Measurements from ENCODE around the gene SMG5. TPM values are rescaled to one million over a fixed set of nuclear protein-coding genes. Genes with fewer than 3 reads are reported as not detected.
"Not testable (repeated sequence)": the region's sequence is repeated elsewhere in the genome, so short reads cannot be mapped to it uniquely, and the experiment has no call there.

SMG5 gene
- polyA plus RNA-seq: 10 to 100 TPM in 1 of 3 donors, 1 to 10 TPM in 2; 3.8 to 29.4 (median 8.5) TPM

- Mint-ChIP-seq H3K27ac (peak within 1 kb of the TSS; percentile 89 to 98 (median 93)), H3K4me1 (peaks cover 29 to 48% of the 10 kb centered on the region in 2 donors), H3K9me3 (no peaks in the 10 kb centered on the region), H3K36me3 (peaks cover 7 to 11% (median 7%) of the 10 kb centered on the region in 3 donors), H3K27me3 (ENCODE audit: low read depth in 3 of 3) (peaks cover 4 to 10% (median 6%) of the 10 kb centered on the region in 3 donors), H3K4me3 (peak within 1 kb of the TSS; percentile 95 to 99 (median 95))
- DNase-seq: peak; percentile 96 to 97 (median 97)
Observed at GRCh38 chr1:156282479-156283222, at the start of gene SMG5. Gene SMG5, minus strand, starts transcription at chr1:156282825. Its CDS starts 145 bp downstream, at chr1:156282680.

DNA sequence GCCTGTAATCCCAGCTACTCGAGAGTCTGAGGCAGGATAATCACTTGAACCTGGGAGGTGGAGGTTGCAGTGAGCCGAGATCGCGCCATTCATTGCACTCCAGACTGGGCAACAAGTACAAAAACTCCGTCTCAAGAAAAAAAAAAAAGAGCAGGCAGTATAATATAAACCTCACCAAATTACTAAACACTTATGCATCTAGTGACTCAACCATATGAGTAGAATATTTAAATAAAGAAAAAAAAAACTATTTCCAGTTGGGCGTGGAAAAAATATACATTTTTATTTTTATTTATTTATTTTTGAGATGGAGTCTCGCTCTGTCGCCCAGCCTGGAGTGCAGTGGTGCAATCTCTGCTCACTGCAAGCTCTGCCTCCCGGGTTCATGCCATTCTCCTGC lies 40.6 kb upstream of the SMG5 start:
- not testable (repeated sequence) for H3K4me3 Mint-ChIP-seq, DNase-seq, H3K9me3 Mint-ChIP-seq

GRCh38 chr1:156320560-156320959 lies 37.9 kb upstream of the SMG5 start:
- no peak for DNase-seq
- Mint-ChIP-seq H3K27ac (no peak overlapping the region), H3K27me3 (ENCODE audit: low read depth in 3 of 3) (no peaks in the 10 kb centered on the region), H3K4me1 (no peaks in the 10 kb centered on the region), H3K9me3 (no peaks in the 10 kb centered on the region), H3K36me3 (peaks cover 21 to 40% (median 27%) of the 10 kb centered on the region in 3 donors), H3K4me3 (no peak overlapping the region)

More for the DNA sequence above, 40.6 kb upstream of the SMG5 start:
- H3K27me3 Mint-ChIP-seq (ENCODE audit: low read depth in 3 of 3); H3K27ac Mint-ChIP-seq; H3K4me1 Mint-ChIP-seq: not testable (repeated sequence)
- peaks cover 11 to 22% (median 14%) of the 10 kb centered on the region in 3 donors for H3K36me3 Mint-ChIP-seq

GRCh38 chr1:156319664-156320063 lies 37.0 kb upstream of the SMG5 start:
- Mint-ChIP-seq H3K36me3 (peaks cover 17 to 40% (median 23%) of the 10 kb centered on the region in 3 donors), H3K4me3 (no peak overlapping the region), H3K9me3 (no peaks in the 10 kb centered on the region), H3K27ac (no peak overlapping the region), H3K4me1 (no peaks in the 10 kb centered on the region), H3K27me3 (ENCODE audit: low read depth in 3 of 3) (no peaks in the 10 kb centered on the region)
- peak in 1 of 3 donors; percentile 20 for DNase-seq

DNA sequence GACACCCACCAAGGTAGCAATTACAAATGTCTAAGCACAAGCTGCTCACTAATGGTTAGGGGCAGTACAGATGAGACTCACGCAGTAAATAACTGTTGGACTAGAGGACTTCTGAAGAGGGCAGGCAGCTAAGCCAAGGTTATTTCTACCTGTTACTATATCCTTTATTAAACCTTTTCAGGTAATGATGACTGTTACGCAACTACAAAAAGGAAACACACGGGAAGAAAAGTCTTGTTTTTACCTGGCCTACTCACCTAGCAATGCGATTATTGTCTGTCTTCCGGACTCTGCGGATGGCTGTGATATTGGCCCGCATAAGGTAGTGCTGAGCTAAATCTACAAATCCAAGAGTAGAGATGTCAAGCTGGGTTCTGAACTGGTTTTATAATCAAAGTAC lies 34.3 kb upstream of the SMG5 start:
- no peak overlapping the region for H3K27ac Mint-ChIP-seq

GRCh38 chr1:156310962-156311361 lies 28.3 kb upstream of the SMG5 start:
- Mint-ChIP-seq H3K27me3 (ENCODE audit: low read depth in 3 of 3) (peaks cover 0 to 1% (median under 1%) of the 10 kb centered on the region in 3 donors), H3K27ac (no peak overlapping the region), H3K9me3 (no peaks in the 10 kb centered on the region), H3K4me1 (no peaks in the 10 kb centered on the region), H3K4me3 (no peak overlapping the region), H3K36me3 (peaks cover 11 to 44% (median 16%) of the 10 kb centered on the region in 3 donors)
- DNase-seq: no peak

More for the DNA sequence above, 34.3 kb upstream of the SMG5 start:
- Mint-ChIP-seq H3K4me1 (no peaks in the 10 kb centered on the region), H3K27me3 (ENCODE audit: low read depth in 3 of 3) (no peaks in the 10 kb centered on the region), H3K9me3 (no peaks in the 10 kb centered on the region), H3K36me3 (peaks cover 21 to 44% (median 23%) of the 10 kb centered on the region in 3 donors), H3K4me3 (no peak overlapping the region)
- DNase-seq: no peak

- Mint-ChIP-seq H3K27ac (peak overlapping the region in 2 of 6 donors; percentile 10 to 54), H3K4me1 (no peaks in the 10 kb centered on the region), H3K27me3 (ENCODE audit: low read depth in 3 of 3) (peaks cover 0 to 1% (median 1%) of the 10 kb centered on the region in 3 donors), H3K9me3 (no peaks in the 10 kb centered on the region), H3K36me3 (peaks cover 11 to 31% (median 18%) of the 10 kb centered on the region in 3 donors), H3K4me3 (no peak overlapping the region)
- no peak for DNase-seq
Observed at GRCh38 chr1:156308078-156308477, 25.5 kb upstream of the SMG5 start.

DNA sequence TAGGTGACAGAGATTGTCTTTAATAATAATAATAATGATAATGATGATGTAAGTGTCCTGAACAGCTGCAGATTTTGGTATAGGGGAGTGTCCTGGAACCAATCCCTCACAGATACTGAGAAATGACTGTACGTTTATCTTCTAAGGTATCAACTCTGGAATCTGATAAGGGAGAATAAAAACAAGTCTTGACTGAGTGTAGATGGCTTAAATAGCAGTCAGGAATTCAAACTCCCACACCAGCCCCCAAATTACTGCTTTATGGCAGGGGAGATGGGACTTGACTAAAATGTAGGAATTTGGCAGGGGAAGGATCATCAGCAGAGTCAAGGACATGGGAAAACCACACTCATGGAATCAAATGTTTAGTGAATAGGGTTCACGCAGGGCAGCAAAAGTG lies 22.6 kb upstream of the SMG5 start:
- Mint-ChIP-seq H3K36me3 (peaks cover 6 to 18% (median 14%) of the 10 kb centered on the region in 3 donors), H3K9me3 (no peaks in the 10 kb centered on the region), H3K4me1 (no peaks in the 10 kb centered on the region), H3K27me3 (ENCODE audit: low read depth in 3 of 3) (peaks cover 0 to 1% (median 1%) of the 10 kb centered on the region in 3 donors), H3K27ac (no peak overlapping the region), H3K4me3 (no peak overlapping the region)
- DNase-seq: no peak

DNA sequence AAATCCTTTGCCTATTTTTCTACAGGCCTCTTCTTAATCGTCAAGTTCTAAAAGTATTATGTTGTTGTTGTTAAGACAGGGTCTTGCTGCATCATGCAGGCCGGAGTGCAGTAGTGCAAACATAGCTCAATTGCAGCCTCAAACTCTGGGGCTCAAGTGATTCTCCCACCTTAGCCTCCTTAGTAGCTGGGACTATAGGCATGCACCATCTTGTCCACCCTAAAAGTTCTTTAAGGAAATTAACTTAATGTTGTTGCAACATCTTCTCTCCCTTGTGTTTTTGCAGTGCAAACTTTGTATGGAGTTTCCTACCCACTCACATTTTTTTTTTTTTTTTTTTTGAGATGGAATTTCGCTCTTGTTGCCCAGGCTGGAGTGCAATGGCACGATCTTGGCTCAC lies 20.6 kb upstream of the SMG5 start:
- Mint-ChIP-seq H3K27ac (no peak overlapping the region), H3K36me3 (peaks cover 6 to 10% (median 7%) of the 10 kb centered on the region in 3 donors), H3K27me3 (ENCODE audit: low read depth in 3 of 3) (peaks cover 0 to 1% (median 1%) of the 10 kb centered on the region in 3 donors), H3K4me1 (no peaks in the 10 kb centered on the region), H3K9me3 (no peaks in the 10 kb centered on the region), H3K4me3 (no peak overlapping the region)
- DNase-seq: no peak

GRCh38 chr1:156298852-156299357 lies 16.3 kb upstream of the SMG5 start, which contains the start of gene VHLL:
Gene VHLL, minus strand, starts transcription at chr1:156299307. Its CDS starts 118 bp downstream, at chr1:156299189.
- Mint-ChIP-seq H3K27me3 (ENCODE audit: low read depth in 3 of 3) (peaks cover 0 to 2% (median 0%) of the 10 kb centered on the region in 3 donors), H3K4me3 (no peak within 1 kb of the TSS), H3K27ac (no peak within 1 kb of the TSS), H3K9me3 (no peaks in the 10 kb centered on the region), H3K4me1 (peaks cover 18 to 19% of the 10 kb centered on the region in 2 donors), H3K36me3 (no peaks in the 10 kb centered on the region)
- DNase-seq: no peak

- no peaks in the 10 kb centered on the region for H3K36me3 Mint-ChIP-seq
- peak; percentile 45 to 56 (median 48) for DNase-seq
- H3K9me3 Mint-ChIP-seq: no peaks in the 10 kb centered on the region
- H3K27me3 Mint-ChIP-seq (ENCODE audit: low read depth in 3 of 3): peaks cover 0 to 2% (median 0%) of the 10 kb centered on the region in 3 donors
- H3K4me1 Mint-ChIP-seq: peaks cover 27 to 28% of the 10 kb centered on the region in 2 donors
- peak within 1 kb of the TSS; percentile 88 to 91 (median 90) for H3K4me3 Mint-ChIP-seq
- peak within 1 kb of the TSS; percentile 55 to 90 (median 72) for H3K27ac Mint-ChIP-seq
Observed at GRCh38 chr1:156295391-156295947, 12.8 kb upstream of the SMG5 start, which contains the start of gene GLMP. Gene GLMP, minus strand, starts transcription at chr1:156295679. Its CDS starts 34 bp downstream, at chr1:156295645.

- peaks cover 27 to 28% of the 10 kb centered on the region in 2 donors for H3K4me1 Mint-ChIP-seq
- H3K4me3 Mint-ChIP-seq: peak overlapping the region in 2 of 5 donors; percentile 25 to 58
- H3K9me3 Mint-ChIP-seq: no peaks in the 10 kb centered on the region
- peaks cover 0 to 2% (median 0%) of the 10 kb centered on the region in 3 donors for H3K27me3 Mint-ChIP-seq (ENCODE audit: low read depth in 3 of 3)
- peak overlapping the region in 1 of 6 donors; percentile 40 for H3K27ac Mint-ChIP-seq
- peaks cover 0 to 2% (median 0%) of the 10 kb centered on the region in 3 donors for H3K36me3 Mint-ChIP-seq
- no peak for DNase-seq
Observed at GRCh38 chr1:156293895-156294294, 11.3 kb upstream of the SMG5 start.

DNA sequence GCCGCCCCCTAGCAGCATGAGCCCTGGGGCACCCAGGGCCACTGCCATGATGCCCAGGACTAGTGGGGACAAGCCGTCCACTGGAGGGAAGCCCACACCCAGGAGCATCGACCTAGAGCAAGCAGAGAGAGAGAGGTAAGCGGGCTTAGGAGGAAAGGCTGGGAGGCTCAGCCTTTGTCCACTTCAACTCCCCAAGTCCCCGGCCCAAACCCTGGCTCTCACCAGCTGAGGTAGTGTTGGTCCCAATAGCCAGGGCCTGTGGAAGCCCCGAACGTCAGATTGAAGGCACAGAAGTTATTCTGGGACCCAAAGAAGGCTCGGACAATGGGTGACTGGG lies 10.4 kb upstream of the SMG5 start:
- H3K4me1 Mint-ChIP-seq: peaks cover 27 to 28% of the 10 kb centered on the region in 2 donors
- peaks cover 0 to 6% (median 0%) of the 10 kb centered on the region in 3 donors for H3K36me3 Mint-ChIP-seq
- H3K27ac Mint-ChIP-seq: peak overlapping the region in 2 of 6 donors; percentile 41 to 45
- H3K27me3 Mint-ChIP-seq (ENCODE audit: low read depth in 3 of 3): peaks cover 0 to 2% (median 0%) of the 10 kb centered on the region in 3 donors
- H3K9me3 Mint-ChIP-seq: no peaks in the 10 kb centered on the region
- peak overlapping the region in 2 of 5 donors; percentile 12 to 20 for H3K4me3 Mint-ChIP-seq
- no peak for DNase-seq

Measured in immature natural killer cell (primary cell).